SK-N-MC (cell line): ENCODE results near the gene CD300A.

Experiments used
- DNase-seq: peaks from one replicate; pipeline ENCODE4 v3.0.0-alpha.2; 2011; ENCODE audit warnings: low read depth, low spot score
- H3K27ac ChIP-seq: fragments of 200-600 bp; sonication (generic); 2 replicates; pipeline ENCODE4 v1.5.1; 2016; ENCODE audit warnings: mixed run types
- H3K36me3 ChIP-seq: fragments of 200-600 bp; sonication (generic); 2 replicates; pipeline ENCODE4 v1.6.1; 2017; ENCODE audit warnings: antibody characterized with exemption, low read length, mixed read lengths; ENCODE audit not compliant: insufficient read depth
- H3K4me3 ChIP-seq: fragments of 200-600 bp; sonication (generic); 2 replicates; pipeline ENCODE4 v1.5.1; 2016
- H3K9ac ChIP-seq: fragments of 200-600 bp; sonication (generic); 2 replicates; pipeline ENCODE4 v1.8.0; 2017; ENCODE audit warnings: mixed run types, mixed read lengths; ENCODE audit not compliant: insufficient read length
- H3K9me3 ChIP-seq: fragments of 200-600 bp; sonication (generic); 2 replicates; pipeline ENCODE4 v1.6.1; 2017; ENCODE audit warnings: low read depth, mild to moderate bottlenecking, antibody characterized with exemption, low read length, moderate library complexity, mixed read lengths
- EZH2 ChIP-seq: fragments of 200-600 bp; sonication (generic); IDR thresholded peaks from one replicate; pipeline ENCODE4 v1.6.1; 2017; ENCODE audit warnings: antibody characterized with exemption
- FOXP2 ChIP-seq: optimal IDR thresholded peaks from 2 replicates; pipeline ENCODE3; 2011; ENCODE audit warnings: mild to moderate bottlenecking, moderate library complexity; ENCODE audit not compliant: insufficient read depth; ENCODE audit errors: extremely low read length, control extremely low read depth
- POLR2AphosphoS5 ChIP-seq: IDR thresholded peaks from 2 replicates; pipeline ENCODE4 v1.6.1; 2012; ENCODE audit warnings: mild to moderate bottlenecking, low read depth, low read length, borderline replicate concordance

CD300A gene

DNA sequence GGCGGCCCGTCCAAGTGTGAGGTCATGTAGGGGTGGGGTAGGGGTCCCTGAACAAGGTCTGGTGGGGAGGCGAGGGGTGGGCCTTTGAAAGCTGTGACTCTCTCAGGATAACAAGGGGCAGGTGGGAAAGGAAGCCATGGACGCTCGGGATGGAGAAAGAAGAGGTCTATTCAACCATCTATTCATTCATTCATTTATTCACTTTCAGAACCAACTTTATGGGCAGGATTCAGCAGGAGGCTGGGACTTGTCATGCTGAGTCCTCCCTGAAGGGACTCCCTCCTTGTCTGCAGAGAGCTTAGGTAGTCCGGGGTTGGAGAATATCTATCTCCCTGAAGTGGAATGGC lies 8.6 kb upstream of the CD300A start:
- TF ChIP-seq EZH2: no peak
- TF ChIP-seq FOXP2: no peak
- TF ChIP-seq POLR2AphosphoS5: no peak
- Histone ChIP-seq H3K4me3 (no peak overlapping the region), H3K9me3 (no peaks in the 10 kb centered on the region), H3K36me3 (no peaks in the 10 kb centered on the region), H3K27ac (no peak overlapping the region), H3K9ac (no peak overlapping the region)
- no peak for DNase-seq

DNA sequence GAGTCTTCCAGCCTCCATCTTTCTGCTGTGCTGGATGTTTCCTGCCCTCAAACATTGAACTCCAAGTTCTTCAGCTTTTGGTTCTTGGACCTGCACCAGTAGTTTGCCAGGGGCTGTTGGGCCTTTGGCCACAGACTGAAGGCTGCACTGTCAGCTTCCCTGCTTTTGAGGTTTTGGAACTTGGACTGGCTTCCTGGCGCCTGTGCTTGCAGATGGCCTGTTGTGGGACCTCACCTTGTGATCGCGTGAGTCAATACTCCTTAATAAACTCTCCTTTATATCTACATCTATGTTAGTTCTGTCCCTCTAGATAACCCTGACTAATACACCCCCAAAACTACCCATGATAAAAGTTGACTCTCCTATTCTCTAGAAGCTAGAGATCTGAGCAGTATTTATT lies 7.6 kb upstream of the CD300A start:
- DNase-seq: no peak
- Histone ChIP-seq H3K27ac (no peak overlapping the region), H3K4me3 (no peak overlapping the region), H3K9ac (no peak overlapping the region), H3K36me3 (no peaks in the 10 kb centered on the region), H3K9me3 (no peaks in the 10 kb centered on the region)
- TF ChIP-seq EZH2 (no peak), POLR2AphosphoS5 (no peak), FOXP2 (no peak)

GRCh38 chr17:74459622-74460021 lies 6.8 kb upstream of the CD300A start:
- no peak overlapping the region for H3K27ac ChIP-seq
- no peaks in the 10 kb centered on the region for H3K9me3 ChIP-seq
- no peak for DNase-seq
- no peaks in the 10 kb centered on the region for H3K36me3 ChIP-seq
- no peak overlapping the region for H3K4me3 ChIP-seq
- TF ChIP-seq FOXP2 (no peak), POLR2AphosphoS5 (no peak), EZH2 (no peak)
- no peak overlapping the region for H3K9ac ChIP-seq

DNA sequence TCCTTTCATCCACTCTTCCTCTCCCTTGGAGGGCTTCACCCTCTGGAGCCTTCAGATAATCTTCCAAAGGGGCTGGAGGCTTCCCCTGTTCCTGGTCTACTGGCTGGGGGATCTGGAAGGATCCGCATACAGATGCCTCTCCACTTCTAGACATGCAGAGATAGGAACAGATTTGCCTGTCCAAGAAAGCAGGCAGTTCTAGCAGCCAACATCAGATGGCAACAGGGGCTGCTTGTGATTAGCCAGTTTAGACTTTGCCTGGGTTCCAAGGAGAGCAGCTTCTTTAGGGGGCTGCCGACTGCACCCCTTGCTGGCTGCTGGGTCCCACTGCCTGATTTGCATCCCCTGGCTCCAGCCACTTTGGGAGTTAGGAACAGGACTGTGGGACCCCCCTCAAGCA lies 6.2 kb upstream of the CD300A start:
- H3K36me3 ChIP-seq: no peaks in the 10 kb centered on the region
- H3K9ac ChIP-seq: no peak overlapping the region
- H3K9me3 ChIP-seq: no peaks in the 10 kb centered on the region
- no peak overlapping the region for H3K4me3 ChIP-seq
- H3K27ac ChIP-seq: no peak overlapping the region
- no peak for TF ChIP-seq POLR2AphosphoS5
- TF ChIP-seq FOXP2: no peak
- TF ChIP-seq EZH2: no peak
- DNase-seq: no peak

DNA sequence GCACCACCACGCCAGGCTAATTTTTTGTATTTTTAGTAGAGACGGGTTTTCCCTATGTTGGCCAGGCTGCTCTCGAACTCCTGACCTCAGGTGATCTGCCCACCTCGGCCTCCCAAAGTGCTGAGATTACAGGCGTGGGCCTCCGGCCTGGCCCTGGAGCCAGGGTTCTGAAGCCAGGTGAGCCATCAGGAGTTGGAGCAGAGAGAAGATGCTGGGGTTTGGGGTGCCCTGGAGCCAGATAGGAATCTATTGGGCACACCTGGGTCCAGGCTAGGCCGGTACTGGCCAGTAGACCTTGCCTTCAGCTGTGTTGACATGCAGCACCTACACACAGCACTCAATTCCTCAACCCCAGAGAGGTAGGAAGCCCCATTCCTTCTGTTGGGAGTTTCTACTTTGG lies 5.4 kb upstream of the CD300A start:
- H3K27ac ChIP-seq: no peak overlapping the region
- no peak overlapping the region for H3K4me3 ChIP-seq
- H3K9me3 ChIP-seq: no peaks in the 10 kb centered on the region
- no peak for TF ChIP-seq EZH2
- TF ChIP-seq POLR2AphosphoS5: no peak
- TF ChIP-seq FOXP2: no peak
- DNase-seq: no peak
- H3K36me3 ChIP-seq: no peaks in the 10 kb centered on the region
- H3K9ac ChIP-seq: no peak overlapping the region

DNA sequence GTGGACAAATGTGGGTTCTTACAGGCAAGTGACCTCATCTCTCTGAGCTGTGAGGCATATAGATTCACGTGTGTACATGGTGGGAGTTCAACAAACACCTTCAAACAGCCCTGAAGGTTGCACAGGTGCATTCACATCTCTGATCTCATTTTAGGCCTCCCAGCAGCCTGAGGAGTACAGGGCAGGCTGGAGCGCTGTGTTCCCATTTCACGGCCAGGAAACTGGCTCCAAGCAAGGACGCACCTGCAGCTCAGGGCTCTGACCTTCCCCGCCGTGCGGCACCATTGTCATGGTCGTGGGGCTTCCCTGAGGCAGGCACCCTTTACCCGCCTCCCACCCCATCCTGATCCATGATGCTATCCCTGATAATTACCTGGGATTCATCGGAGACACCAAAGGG lies 4.8 kb upstream of the CD300A start:
- H3K27ac ChIP-seq: no peak overlapping the region

DNA sequence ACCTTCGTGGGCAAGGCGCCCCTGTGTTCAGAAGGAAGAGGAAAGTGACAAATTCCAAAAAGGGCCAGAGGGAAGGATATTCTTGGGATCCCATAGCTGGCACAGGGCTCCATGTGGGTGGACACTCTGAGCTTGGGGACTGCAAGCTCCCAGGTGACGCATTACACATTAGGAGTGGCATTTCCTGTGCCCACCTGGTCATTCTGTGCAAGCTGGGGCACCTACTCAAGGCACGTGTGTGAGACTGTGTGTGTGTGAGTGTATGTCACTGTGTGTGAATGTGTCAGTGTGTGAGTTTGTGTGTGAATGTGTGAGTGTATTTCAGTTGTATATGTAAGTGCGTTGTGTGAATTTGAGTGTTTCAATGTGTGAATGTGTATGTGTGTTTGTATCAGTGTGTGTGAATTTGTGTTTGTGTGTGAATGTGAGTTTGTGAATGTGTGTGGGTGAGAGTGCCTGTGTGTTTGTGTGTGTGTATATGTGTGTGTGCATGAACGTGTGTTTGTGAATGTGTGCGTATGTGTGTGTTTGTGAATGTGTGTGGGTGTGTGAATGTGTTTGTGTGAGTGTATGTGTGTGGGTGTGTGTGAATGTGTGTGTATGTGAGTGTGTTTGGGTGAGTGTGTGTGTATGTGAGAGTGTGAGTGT lies 1.6 kb upstream of the CD300A start:
- H3K4me3 ChIP-seq: no peak overlapping the region
- H3K36me3 ChIP-seq: no peaks in the 10 kb centered on the region
- DNase-seq: no peak
- TF ChIP-seq POLR2AphosphoS5: no peak
- no peak for TF ChIP-seq EZH2
- TF ChIP-seq FOXP2: no peak
- no peak overlapping the region for H3K27ac ChIP-seq
- H3K9ac ChIP-seq: no peak overlapping the region
- no peaks in the 10 kb centered on the region for H3K9me3 ChIP-seq

More for the DNA sequence above, 4.8 kb upstream of the CD300A start:
- Histone ChIP-seq H3K9ac (no peak overlapping the region), H3K4me3 (no peak overlapping the region), H3K9me3 (no peaks in the 10 kb centered on the region), H3K36me3 (no peaks in the 10 kb centered on the region)
- no peak for TF ChIP-seq EZH2
- no peak for TF ChIP-seq POLR2AphosphoS5
- no peak for TF ChIP-seq FOXP2
- DNase-seq: no peak

DNA sequence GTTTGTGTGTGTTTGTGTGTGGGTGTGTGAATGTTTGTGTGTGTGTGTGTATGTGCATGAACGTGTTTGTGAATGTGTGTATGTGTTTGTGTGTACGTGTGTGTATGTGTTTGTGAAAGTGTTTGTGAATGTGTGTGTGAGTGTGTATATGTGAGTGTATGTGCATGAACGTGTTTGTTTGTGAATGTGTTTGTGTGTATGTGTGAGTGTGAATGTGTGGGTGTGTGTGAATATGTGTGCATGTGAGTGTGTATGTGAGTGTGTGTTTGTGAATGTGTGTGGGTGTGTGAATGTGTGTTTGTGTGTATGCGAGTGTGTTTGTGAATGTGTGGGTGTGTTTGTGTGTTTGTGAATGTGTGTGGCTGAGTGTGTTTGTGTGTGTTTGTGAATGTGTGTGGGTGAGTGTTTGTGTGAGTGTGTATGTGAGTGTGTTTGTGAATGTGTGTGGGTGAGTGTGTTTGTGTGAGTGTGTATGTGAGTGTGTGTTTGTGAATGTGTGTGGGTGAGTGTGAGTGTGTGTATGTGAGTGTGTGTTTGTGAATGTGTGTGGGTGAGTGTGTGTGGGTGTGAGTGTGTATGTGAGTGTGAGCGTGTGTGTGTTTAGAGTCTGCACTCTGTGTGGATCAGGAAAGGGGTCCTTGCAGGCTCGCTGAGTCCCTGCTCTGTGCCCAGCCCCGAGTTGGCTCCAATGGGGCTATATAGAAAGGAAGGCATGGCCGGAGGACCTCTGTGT lies 890 bp upstream of the CD300A start:
- Histone ChIP-seq H3K27ac (no peak overlapping the region), H3K36me3 (no peaks in the 10 kb centered on the region), H3K9ac (no peak overlapping the region), H3K9me3 (no peaks in the 10 kb centered on the region), H3K4me3 (no peak overlapping the region)
- DNase-seq: no peak
- TF ChIP-seq EZH2: no peak

GRCh38 chr17:74466828-74467184 lies 372 bp downstream of the CD300A start:
- Histone ChIP-seq H3K9ac (no peak overlapping the region), H3K4me3 (no peak overlapping the region), H3K27ac (no peak overlapping the region), H3K36me3 (no peaks in the 10 kb centered on the region), H3K9me3 (no peaks in the 10 kb centered on the region)
- no peak for TF ChIP-seq EZH2
- no peak for DNase-seq
